Measurements from ENCODE around the gene MYBPHL.

DNA sequence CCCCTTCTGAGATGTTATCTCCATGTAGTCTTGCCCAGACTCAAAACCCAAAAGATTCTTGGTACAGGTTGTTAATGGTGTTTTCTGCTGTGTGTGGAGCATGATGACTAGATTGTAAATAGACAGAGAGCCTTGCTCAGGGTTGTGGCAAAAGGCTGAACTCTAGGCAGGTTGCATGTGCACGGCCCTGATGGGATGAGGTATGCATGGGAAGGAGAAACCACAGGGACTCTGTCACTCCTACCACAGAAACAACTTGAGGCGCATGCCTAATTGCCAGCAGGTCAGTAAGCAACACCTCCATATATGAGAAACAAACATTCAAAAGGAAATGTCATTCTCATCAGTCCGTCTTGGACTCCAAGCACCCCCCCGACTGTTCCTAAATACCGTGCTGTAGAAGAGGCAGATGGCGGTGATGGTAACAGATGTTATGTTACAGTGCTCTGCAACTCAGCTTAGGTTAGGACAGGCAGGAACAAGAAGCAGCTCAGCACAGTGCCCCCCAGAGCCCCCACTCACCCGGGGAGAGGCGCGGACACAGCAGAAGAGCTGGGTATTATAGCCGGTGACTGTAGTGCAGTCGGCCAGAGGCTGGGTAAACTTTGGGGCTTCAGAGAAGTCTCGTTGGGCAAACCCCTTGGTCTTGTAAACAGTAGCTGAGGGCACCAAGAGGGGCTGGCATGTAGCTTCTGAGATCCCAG lies 10.9 kb downstream of the MYBPHL start:
- no peak for TF ChIP-seq POLR2AphosphoS5 (IDR thresholded peaks at IDR 0.05)
- no peak for TF ChIP-seq EP300 (IDR thresholded peaks at IDR 0.05)
